IMR-90 (cell line): Measurements from ENCODE around the gene ANKRD24. TPM values are rescaled to one million over a fixed set of nuclear protein-coding genes. Genes with fewer than 3 reads are reported as not detected.

Source experiments
- ATAC-seq: fragments of 200-7000 bp; cut with Tn5 transposase; 2 replicates; pipeline ENCODE4 v1.9.1; 2020; ENCODE audit warnings: low read depth, mild to moderate bottlenecking, moderate library complexity
- BruUV-seq: library from RNA; stranded (reverse); fragments of 400-500 nt; replicated peaks from 2 replicates; lab custom pipeline; 2021; lab: Mats Ljungman, UMichigan
- CTCF ChIA-PET: fragments of 300-600 bp; formaldehyde crosslinking; extraction: SDS; loops from one replicate; lab custom pipeline; 2021; ENCODE audit warnings: antibody characterized with exemption; lab: Yijun Ruan, JAX
- POLR2A ChIA-PET: fragments of 300-600 bp; sonication (Branson Sonifier 250); formaldehyde crosslinking; loops from one replicate; lab custom pipeline; 2022; ENCODE audit warnings: antibody characterized with exemption; ENCODE audit not compliant: unreplicated experiment; lab: Charles Lee
- DNase-seq: peaks from one replicate; pipeline ENCODE4 v3.0.0; 2013
- H2AFZ ChIP-seq: replicated peaks from 2 replicates; pipeline ENCODE3; 2013; ENCODE audit warnings: low read length, mild to moderate bottlenecking; ENCODE audit not compliant: poor library complexity
- H2AK5ac ChIP-seq: 2 replicates; pipeline ENCODE4 v1.6.1; 2013; ENCODE audit warnings: low read depth, low read length, inconsistent platforms
- H2AK9ac ChIP-seq: replicated peaks from 2 replicates; pipeline ENCODE3; 2013; ENCODE audit warnings: mild to moderate bottlenecking, low read depth, low read length, moderate library complexity; ENCODE audit not compliant: poor library complexity
- H2BK120ac ChIP-seq: 2 replicates; pipeline ENCODE4 v1.6.1; 2013; ENCODE audit warnings: low read depth, low read length, inconsistent platforms
- H2BK15ac ChIP-seq: 3 replicates; pipeline ENCODE4 v1.6.1; 2013; ENCODE audit warnings: low read depth, low read length, inconsistent platforms
- H2BK20ac ChIP-seq: 2 replicates; pipeline ENCODE4 v1.6.1; 2013; ENCODE audit warnings: low read depth, mild to moderate bottlenecking, inconsistent platforms, low read length, moderate library complexity
- H2BK5ac ChIP-seq: 2 replicates; pipeline ENCODE4 v1.6.1; 2013; ENCODE audit warnings: mild to moderate bottlenecking, low read depth, low read length, inconsistent platforms; ENCODE audit not compliant: poor library complexity, severe bottlenecking
- H3K14ac ChIP-seq: replicated peaks from 2 replicates; pipeline ENCODE4 v1.6.1; 2013; ENCODE audit warnings: low read depth, low read length, inconsistent platforms
- H3K18ac ChIP-seq: 2 replicates; pipeline ENCODE4 v1.6.1; 2013; ENCODE audit warnings: low read depth, low read length, control low read depth
- H3K23ac ChIP-seq: 2 replicates; pipeline ENCODE4 v1.6.1; 2013; ENCODE audit warnings: low read depth, low read length, inconsistent platforms
- H3K27ac ChIP-seq: 2 replicates; pipeline ENCODE4 v1.5.1; 2013; ENCODE audit warnings: mild to moderate bottlenecking, control low read depth, low read length; ENCODE audit not compliant: insufficient read depth
- H3K27me3 ChIP-seq: 2 replicates; pipeline ENCODE4 v1.6.1; 2013; ENCODE audit warnings: low read length; ENCODE audit not compliant: control insufficient read depth, insufficient read depth
- H3K36me3 ChIP-seq: 2 replicates; pipeline ENCODE4 v1.6.1; 2013; ENCODE audit warnings: low read length, mixed read lengths; ENCODE audit not compliant: control insufficient read depth, insufficient read depth
- H3K4ac ChIP-seq: 2 replicates; pipeline ENCODE4 v1.6.1; 2013; ENCODE audit warnings: low read depth, low read length, inconsistent platforms
- H3K4me1 ChIP-seq: 2 replicates; pipeline ENCODE4 v1.6.1; 2013; ENCODE audit warnings: low read length, mixed read lengths; ENCODE audit not compliant: control insufficient read depth, insufficient read depth
- H3K4me2 ChIP-seq: 2 replicates; pipeline ENCODE4 v1.6.1; 2013; ENCODE audit warnings: low read depth, mild to moderate bottlenecking, control low read depth, low read length, moderate library complexity
- H3K4me3 ChIP-seq: 2 replicates; pipeline ENCODE4 v1.5.1; 2013; ENCODE audit warnings: low read depth, mild to moderate bottlenecking, control low read depth, low read length, moderate library complexity; ENCODE audit not compliant: insufficient read depth
- H3K56ac ChIP-seq: 2 replicates; pipeline ENCODE4 v1.6.1; 2013; ENCODE audit warnings: low read length, inconsistent platforms; ENCODE audit not compliant: insufficient read depth; ENCODE audit errors: extremely low read depth
- H3K79me1 ChIP-seq, 2 experiments: 2 replicates each; pipeline ENCODE4 v1.6.1; 2013; ENCODE audit warnings: low read length in 2 of 2, inconsistent platforms in 1 of 2, low read depth in 1 of 2
- H3K9ac ChIP-seq: 2 replicates; pipeline ENCODE4 v1.6.1; 2013; ENCODE audit warnings: low read depth, low read length, control low read depth
- H3K9me1 ChIP-seq: 2 replicates; pipeline ENCODE4 v1.6.1; 2013; ENCODE audit warnings: low read length, inconsistent platforms; ENCODE audit not compliant: insufficient read depth
- H3K9me3 ChIP-seq: 2 replicates; pipeline ENCODE4 v1.6.1; 2013; ENCODE audit warnings: low read length; ENCODE audit not compliant: control insufficient read depth, insufficient read depth
- H4K20me1 ChIP-seq: 2 replicates; pipeline ENCODE4 v1.6.1; 2013; ENCODE audit warnings: low read length, inconsistent platforms; ENCODE audit not compliant: insufficient read depth
- H4K5ac ChIP-seq: 2 replicates; pipeline ENCODE4 v1.6.1; 2013; ENCODE audit warnings: mild to moderate bottlenecking, low read depth, low read length, control low read depth
- H4K8ac ChIP-seq, 2 experiments: 2 replicates each; pipeline ENCODE4 v1.6.1; 2013; ENCODE audit warnings: low read depth in 2 of 2, low read length in 2 of 2, control low read depth in 1 of 2, inconsistent platforms in 1 of 2
- H4K91ac ChIP-seq: 2 replicates; pipeline ENCODE4 v1.6.1; 2013; ENCODE audit warnings: low read depth, low read length, inconsistent platforms; ENCODE audit not compliant: insufficient read depth
- BHLHE40 ChIP-seq: fragments of 150-350 bp; IDR thresholded peaks from 2 replicates; pipeline ENCODE4 v1.6.1; 2016; ENCODE audit warnings: mild to moderate bottlenecking, low read depth, low read length
- FOS ChIP-seq: fragments of 150-350 bp; IDR thresholded peaks from 2 replicates; pipeline ENCODE4 v1.6.1; 2016; ENCODE audit warnings: low read depth, low read length
- MAFK ChIP-seq: IDR thresholded peaks from 2 replicates; pipeline ENCODE4 v1.6.1; 2012; ENCODE audit warnings: low read depth, low read length, improper control_type of control experiment
- POLR2A ChIP-seq: IDR thresholded peaks from 2 replicates; pipeline ENCODE4 v1.6.1; 2012; ENCODE audit warnings: mild to moderate bottlenecking, low read depth, low read length
- WGBS, 2 experiments: methylation state at CpG; one replicate each; pipeline versions ENCODE4 v1.1.5 to v1.1.7; 2013; ENCODE audit warnings: missing lambda C conversion rate in 2 of 2; ENCODE audit not compliant: insufficient read length in 1 of 2; ENCODE audit errors: extremely low coverage in 2 of 2; 5-methylcytosine and 5-hydroxymethylcytosine counted together
- dilution Hi-C: fragments of 300-500 bp; cut with HindIII; formaldehyde crosslinking; loops from one replicate; pipeline ENCODE4 v1.14.3; 2018; ENCODE audit warnings: low sequenced_read_pairs; ENCODE audit not compliant: unreplicated experiment
- in situ Hi-C: fragments of 300-500 bp; cut with MboI; formaldehyde crosslinking; loops from 3 replicates; pipeline ENCODE4 v1.14.3; 2019; ENCODE audit warnings: low sequenced_read_pairs, inconsistent platforms, mixed read lengths
- intact Hi-C: fragments of 100-400 bp; cut with micrococcal nuclease; formaldehyde crosslinking; loops from 2 replicates; pipeline ENCODE4 v1.10.0; 2022
- polyA plus RNA-seq, 3 experiments: library from polyadenylated mRNA; depleted of rRNA; stranded (reverse); fragments of >200 nt; gene quantifications; 2 replicates each; pipeline ENCODE4 v1.2.3, GENCODE V29; 2012; ENCODE audit warnings: low replicate concordance in 1 of 3
- total RNA-seq: library from RNA; depleted of rRNA; stranded (reverse); fragments of >200 nt; gene quantifications from 2 replicates; pipeline ENCODE4 v1.2.3, GENCODE V29; 2012

The ANKRD24 gene
- total and polyA plus RNA-seq, 2 of the 4 experiments (the other 2 are of a cell fraction), result 0.18 to 0.21 TPM

DNA sequence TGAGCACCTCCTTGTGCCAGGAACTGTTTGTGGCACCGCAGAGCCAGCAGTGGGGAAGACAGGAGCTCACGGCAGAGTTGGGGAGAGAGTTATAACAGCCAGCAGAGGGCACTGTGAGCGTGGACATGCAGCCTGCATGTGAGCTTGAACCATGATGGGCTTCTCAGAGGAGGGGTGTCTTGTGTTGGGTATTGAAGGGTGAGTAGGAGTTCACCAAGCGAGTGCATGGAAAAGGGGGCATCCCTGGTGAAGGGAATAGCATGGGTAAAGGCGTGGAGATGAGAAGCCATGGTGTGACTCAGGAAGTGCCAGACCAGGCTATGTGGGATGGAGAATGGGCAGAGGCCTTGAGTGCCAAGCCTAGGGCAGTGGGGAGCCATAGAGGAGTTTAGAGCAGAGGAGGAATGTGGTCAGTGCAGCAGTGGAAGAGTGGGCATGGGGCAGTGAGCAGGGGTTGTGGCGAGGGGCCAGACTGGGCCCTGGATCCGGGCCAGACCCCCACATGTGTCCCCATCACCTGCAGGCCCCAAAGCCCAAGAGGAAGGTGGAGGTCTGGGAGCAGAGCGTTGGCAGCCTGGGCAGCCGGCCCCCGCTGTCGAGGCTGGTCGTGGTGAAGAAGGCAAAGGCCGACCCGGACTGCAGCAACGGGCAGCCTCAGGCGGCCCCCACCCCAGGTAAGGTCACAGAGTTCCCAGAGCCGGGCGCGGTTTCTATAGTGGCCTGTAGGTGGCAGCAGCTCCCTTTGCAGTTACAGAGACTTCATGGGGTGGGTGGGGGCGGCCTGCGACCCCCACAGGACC lies 84.8 kb downstream of the ANKRD24 start (continued):
- TF ChIP-seq FOS, result no peak
- TF ChIP-seq POLR2A, result no peak
- TF ChIP-seq BHLHE40, result no peak

- H3K27me3 ChIP-seq, result no peaks in the 10 kb centered on the region
- no peak overlapping the region for H2AK9ac ChIP-seq
- H3K18ac ChIP-seq, result no peak overlapping the region
- H3K79me1 ChIP-seq, result no peaks in the 10 kb centered on the region
- no peak overlapping the region for H3K27ac ChIP-seq
- in situ Hi-C loops (loop anchor here (5.0 kb wide), 1 partner anchor 84 kb away; no protein-coding TSS in a partner anchor), dilution Hi-C loops (no loop called here), intact Hi-C loops (loop anchor here (1.0 kb wide), 2 partner anchors 84 to 132 kb away; partner anchors contain the start of gene SH3GL1)
- H4K5ac ChIP-seq, result no peak overlapping the region
- no peak overlapping the region for H3K4me3 ChIP-seq
- ChIA-PET POLR2A (no interaction called here), CTCF (interaction anchor here (0.6 to 2.4 kb wide), 4 partner anchors 13 to 85 kb away, joined by 3 to 11 read pairs (median 6); no protein-coding TSS in a partner anchor)
- WGBS, 2 experiments, result 93% methylated on average over 13 of the region's 30 CpGs; no CpG with 5 or more reads in 1 of the 2 experiments
- no peak overlapping the region for H4K8ac ChIP-seq
- H3K36me3 ChIP-seq, result peaks cover 21% of the 10 kb centered on the region
- H2BK5ac ChIP-seq, result no peak overlapping the region
- no peak overlapping the region for H2BK120ac ChIP-seq
- TF ChIP-seq MAFK, result no peak
- H3K4me2 ChIP-seq, result no peak overlapping the region
- no peak overlapping the region for H3K9ac ChIP-seq
- no peak overlapping the region for H3K4ac ChIP-seq
- no peaks in the 10 kb centered on the region for H3K4me1 ChIP-seq
- no peak overlapping the region for H3K14ac ChIP-seq
- ATAC-seq (no peak), DNase-seq (no peak)
- H2BK15ac ChIP-seq, result no peak overlapping the region
- H2BK20ac ChIP-seq, result no peak overlapping the region
- no peak overlapping the region for H2AFZ ChIP-seq
- no peak overlapping the region for H2AK5ac ChIP-seq
- peaks cover 2% of the 10 kb centered on the region; the same call in 1 of the 2 replicates for H3K9me3 ChIP-seq
- no peak overlapping the region for H3K56ac ChIP-seq
- no peak overlapping the region for H4K91ac ChIP-seq
- BruUV-seq, result no TSS peak
- peaks cover 6% of the 10 kb centered on the region; the same call in 1 of the 2 replicates for H4K20me1 ChIP-seq
- no peaks in the 10 kb centered on the region for H3K9me1 ChIP-seq
- H3K23ac ChIP-seq, result no peak overlapping the region
These were observed 85.7 kb downstream of the ANKRD24 start for GRCh38 chr19:4267901-4268815.
